ENCODE results near the gene XIRP2.
"Not testable (repeated sequence)": the region's sequence is repeated elsewhere in the genome, so short reads cannot be mapped to it uniquely, and the experiment has no call there.

Gene XIRP2

DNA sequence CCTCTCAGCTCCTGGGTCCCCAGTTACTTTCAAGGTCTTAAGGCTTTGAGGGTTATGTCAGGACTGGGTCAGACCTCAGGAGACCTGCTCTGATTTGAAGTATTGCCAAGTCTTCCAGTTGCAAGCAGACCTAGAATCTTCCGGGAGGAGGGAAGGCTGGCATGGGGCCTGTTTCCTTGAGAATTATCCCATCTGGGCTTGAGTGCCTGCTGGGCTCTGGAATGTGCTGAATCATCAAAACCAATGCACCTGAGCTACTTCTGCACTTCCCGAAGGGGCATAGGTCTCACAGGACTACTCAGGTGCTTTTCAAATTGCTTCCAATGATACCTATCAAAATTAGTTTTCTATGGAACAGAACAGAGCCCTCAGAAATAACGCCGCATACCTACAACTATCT lies 327.3 kb downstream of the XIRP2 start:
- H3K9me3 Mint-ChIP-seq: peaks cover 7% of the 10 kb centered on the region
- no peak for DNase-seq (ENCODE audit: low spot score in 2 of 2)
- H3K4me1 Mint-ChIP-seq: no peaks in the 10 kb centered on the region
- H3K36me3 Mint-ChIP-seq: no peaks in the 10 kb centered on the region
- no peak for ATAC-seq
- no peak overlapping the region for H3K4me3 Mint-ChIP-seq
- no peak overlapping the region for H3K27ac Mint-ChIP-seq

DNA sequence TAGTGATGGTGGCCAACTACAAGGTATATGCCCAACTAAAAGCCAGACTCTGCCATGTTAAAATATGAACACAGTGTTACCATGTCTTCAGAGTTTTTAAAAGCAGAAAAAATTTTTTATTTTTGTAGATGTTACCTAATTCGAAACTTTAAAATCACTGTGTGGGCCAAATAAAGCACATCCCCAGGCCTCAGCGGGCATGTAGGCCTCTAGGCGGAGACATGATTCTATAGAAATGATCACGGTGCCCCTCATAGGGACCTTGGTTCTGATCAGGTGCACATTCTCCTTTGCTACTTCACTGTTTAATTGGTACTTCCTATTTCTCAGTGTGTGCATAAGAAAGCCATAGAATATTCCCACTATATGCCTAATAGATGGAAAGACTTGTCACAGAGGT lies 349.2 kb downstream of the XIRP2 start:
- peaks cover 10% of the 10 kb centered on the region for H3K9me3 Mint-ChIP-seq
- no peaks in the 10 kb centered on the region for H3K4me1 Mint-ChIP-seq
- H3K4me3 Mint-ChIP-seq: no peak overlapping the region
- no peak for DNase-seq (ENCODE audit: low spot score in 2 of 2)
- no peak overlapping the region for H3K27ac Mint-ChIP-seq
- ATAC-seq: no peak
- no peaks in the 10 kb centered on the region for H3K36me3 Mint-ChIP-seq

DNA sequence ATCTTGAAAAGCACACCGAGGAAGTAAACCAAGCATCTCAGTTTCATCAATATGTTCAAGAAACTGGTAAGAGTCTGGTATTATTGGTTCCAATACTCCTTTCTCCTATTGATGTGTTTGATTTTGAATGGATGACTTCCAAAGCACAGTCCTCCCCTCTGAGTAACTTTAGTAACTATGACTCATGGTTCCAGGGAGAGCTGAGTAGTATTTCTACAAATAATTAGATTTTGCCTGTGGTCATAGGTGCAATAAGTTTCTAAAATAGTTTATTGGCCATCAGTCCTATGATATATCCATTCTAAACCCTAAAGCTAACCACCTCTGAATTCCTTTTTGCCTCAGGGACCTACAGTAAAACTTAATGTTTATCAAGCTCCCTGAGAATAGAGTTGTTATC lies 352.4 kb downstream of the XIRP2 start:
- ATAC-seq (no peak), DNase-seq (ENCODE audit: low spot score in 2 of 2) (no peak)
- H3K36me3 Mint-ChIP-seq: no peaks in the 10 kb centered on the region
- no peak overlapping the region for H3K27ac Mint-ChIP-seq
- peaks cover 3% of the 10 kb centered on the region for H3K9me3 Mint-ChIP-seq
- no peaks in the 10 kb centered on the region for H3K4me1 Mint-ChIP-seq
- no peak overlapping the region for H3K4me3 Mint-ChIP-seq

GRCh38 chr2:167249197-167249596 lies 360.9 kb downstream of the XIRP2 start:
- no peak for ATAC-seq
- no peak for DNase-seq (ENCODE audit: low spot score in 2 of 2)
- Mint-ChIP-seq H3K9me3 (peaks cover 21% of the 10 kb centered on the region), H3K4me3 (no peak overlapping the region), H3K4me1 (no peaks in the 10 kb centered on the region), H3K36me3 (no peaks in the 10 kb centered on the region), H3K27ac (no peak overlapping the region)

GRCh38 chr2:167253025-167253424 lies 364.7 kb downstream of the XIRP2 start:
- Mint-ChIP-seq H3K9me3 (peaks cover 21% of the 10 kb centered on the region), H3K4me1 (no peaks in the 10 kb centered on the region), H3K27ac (no peak overlapping the region), H3K36me3 (no peaks in the 10 kb centered on the region), H3K4me3 (no peak overlapping the region)
- DNase-seq (ENCODE audit: low spot score in 2 of 2): no peak
- ATAC-seq: no peak

DNA sequence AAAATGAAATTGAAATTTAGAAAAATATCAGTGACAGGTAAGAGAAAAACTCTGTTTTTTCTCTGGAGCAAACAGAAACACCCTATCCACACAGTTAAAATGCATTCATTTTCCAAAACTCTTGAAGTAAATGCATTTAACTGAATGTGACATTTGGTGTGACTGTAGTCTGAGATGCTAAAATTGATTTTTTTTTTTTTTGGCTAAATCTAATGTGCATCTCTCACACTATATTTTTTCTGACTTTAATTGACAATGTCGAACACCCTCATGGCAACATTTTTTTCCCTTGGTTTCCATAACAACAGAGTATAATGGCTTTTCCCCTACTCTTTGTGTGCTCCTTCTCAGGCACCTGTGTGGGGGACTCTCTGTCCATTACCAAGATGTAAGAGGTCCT lies 366.4 kb downstream of the XIRP2 start:
- Mint-ChIP-seq H3K27ac (no peak overlapping the region), H3K9me3 (peaks cover 9% of the 10 kb centered on the region), H3K36me3 (no peaks in the 10 kb centered on the region), H3K4me1 (no peaks in the 10 kb centered on the region), H3K4me3 (no peak overlapping the region)
- DNase-seq (ENCODE audit: low spot score in 2 of 2) (no peak), ATAC-seq (no peak)

- DNase-seq (ENCODE audit: low spot score in 2 of 2): no peak
- Mint-ChIP-seq H3K27ac (no peak overlapping the region), H3K9me3 (peaks cover 5% of the 10 kb centered on the region), H3K36me3 (no peaks in the 10 kb centered on the region), H3K4me1 (no peaks in the 10 kb centered on the region), H3K4me3 (no peak overlapping the region)
- no peak for ATAC-seq
These were observed 370.4 kb downstream of the XIRP2 start for GRCh38 chr2:167258712-167259111.

DNA sequence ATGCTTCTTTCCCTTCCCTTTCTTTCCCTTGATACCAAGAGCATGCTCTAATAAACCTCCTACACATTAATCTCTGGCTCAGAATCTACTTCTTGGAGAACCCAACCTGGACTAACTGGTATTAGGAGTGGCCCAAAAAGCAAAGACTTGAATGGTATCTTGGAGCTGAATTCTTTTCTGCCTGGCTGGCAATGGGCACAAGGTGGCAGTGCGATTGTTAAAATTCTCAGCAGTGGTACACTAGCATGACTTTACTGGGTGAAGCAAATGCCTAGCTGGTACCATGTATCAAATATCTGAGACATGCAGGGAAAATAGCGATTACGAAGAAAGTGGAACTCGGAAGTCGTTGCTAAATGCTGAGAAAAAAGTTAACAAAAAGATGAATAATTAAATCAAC lies 376.1 kb downstream of the XIRP2 start:
- ATAC-seq (no peak), DNase-seq (ENCODE audit: low spot score in 2 of 2) (no peak)
- Mint-ChIP-seq H3K4me1 (no peaks in the 10 kb centered on the region), H3K9me3 (peaks cover 10% of the 10 kb centered on the region), H3K4me3 (no peak overlapping the region), H3K36me3 (no peaks in the 10 kb centered on the region), H3K27ac (no peak overlapping the region)

DNA sequence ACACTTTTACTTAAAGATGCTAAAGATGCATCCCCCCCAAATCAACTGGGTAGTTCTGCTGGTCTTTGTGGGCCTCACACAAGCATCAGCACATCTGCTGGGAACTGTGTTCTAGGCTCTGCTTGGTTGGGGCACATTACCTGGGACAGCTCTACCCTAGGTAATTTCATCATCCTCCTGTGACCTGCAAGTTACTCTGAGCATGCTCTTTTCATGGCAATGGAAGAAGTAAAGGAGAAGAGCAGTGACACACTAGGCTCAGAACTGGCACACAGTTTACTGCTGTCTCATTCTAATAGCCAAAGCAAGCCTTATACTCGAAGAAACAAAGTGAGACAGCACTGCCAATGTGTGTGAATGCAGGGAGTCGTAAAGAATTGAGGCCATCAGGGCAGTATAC lies 376.7 kb downstream of the XIRP2 start:
- Mint-ChIP-seq H3K4me3 (no peak overlapping the region), H3K27ac (no peak overlapping the region), H3K9me3 (peaks cover 11% of the 10 kb centered on the region), H3K36me3 (no peaks in the 10 kb centered on the region), H3K4me1 (no peaks in the 10 kb centered on the region)
- ATAC-seq: no peak
- no peak for DNase-seq (ENCODE audit: low spot score in 2 of 2)

- Mint-ChIP-seq H3K27ac (no peak overlapping the region), H3K36me3 (no peaks in the 10 kb centered on the region), H3K4me3 (no peak overlapping the region), H3K9me3 (peaks cover 11% of the 10 kb centered on the region), H3K4me1 (no peaks in the 10 kb centered on the region)
- ATAC-seq: no peak
- DNase-seq (ENCODE audit: low spot score in 2 of 2): no peak
These were observed 377.4 kb downstream of the XIRP2 start for GRCh38 chr2:167265722-167266121.

GRCh38 chr2:167268245-167268644 lies 380.0 kb downstream of the XIRP2 start:
- DNase-seq (ENCODE audit: low spot score in 2 of 2); H3K27ac Mint-ChIP-seq; H3K36me3 Mint-ChIP-seq; ATAC-seq; H3K9me3 Mint-ChIP-seq; H3K4me3 Mint-ChIP-seq; H3K4me1 Mint-ChIP-seq: not testable (repeated sequence)

DNA sequence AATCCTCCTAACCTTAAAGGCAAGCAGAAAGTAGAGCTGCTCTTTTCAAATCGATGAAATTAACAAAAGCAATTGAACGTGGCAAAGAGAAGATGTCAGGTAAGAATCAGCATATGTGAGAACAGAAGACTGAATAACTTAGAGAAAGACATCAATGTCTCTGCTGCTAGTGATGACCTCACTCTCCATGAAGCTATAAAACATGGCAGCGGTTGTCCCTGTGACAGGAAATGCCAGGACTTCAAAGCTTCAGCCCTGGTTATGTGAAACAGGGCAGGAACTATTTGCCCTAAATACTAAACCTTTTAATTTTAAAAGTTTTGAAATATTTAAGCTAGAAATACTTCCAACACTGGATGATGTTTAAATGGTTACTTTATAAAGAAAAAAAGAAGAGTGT lies 383.7 kb downstream of the XIRP2 start:
- DNase-seq (ENCODE audit: low spot score in 2 of 2) (no peak), ATAC-seq (no peak)
- Mint-ChIP-seq H3K4me3 (no peak overlapping the region), H3K9me3 (peaks cover 9% of the 10 kb centered on the region), H3K4me1 (no peaks in the 10 kb centered on the region), H3K27ac (no peak overlapping the region), H3K36me3 (no peaks in the 10 kb centered on the region)

GRCh38 chr2:167275046-167275445 lies 386.8 kb downstream of the XIRP2 start:
- no peak overlapping the region for H3K4me3 Mint-ChIP-seq
- no peaks in the 10 kb centered on the region for H3K4me1 Mint-ChIP-seq
- no peak overlapping the region for H3K27ac Mint-ChIP-seq
- DNase-seq (ENCODE audit: low spot score in 2 of 2) (no peak), ATAC-seq (no peak)
- peaks cover 3% of the 10 kb centered on the region for H3K9me3 Mint-ChIP-seq
- no peaks in the 10 kb centered on the region for H3K36me3 Mint-ChIP-seq

- ATAC-seq (no peak), DNase-seq (ENCODE audit: low spot score in 2 of 2) (no peak)
- no peak overlapping the region for H3K4me3 Mint-ChIP-seq
- peaks cover 9% of the 10 kb centered on the region for H3K9me3 Mint-ChIP-seq
- H3K27ac Mint-ChIP-seq: no peak overlapping the region
- no peaks in the 10 kb centered on the region for H3K36me3 Mint-ChIP-seq
- H3K4me1 Mint-ChIP-seq: no peaks in the 10 kb centered on the region
These were observed 391.5 kb downstream of the XIRP2 start for GRCh38 chr2:167279810-167280209.

GRCh38 chr2:167287212-167287611 lies 398.9 kb downstream of the XIRP2 start:
- Mint-ChIP-seq H3K9me3 (peaks cover 9% of the 10 kb centered on the region), H3K36me3 (no peaks in the 10 kb centered on the region), H3K4me3 (no peak overlapping the region), H3K4me1 (no peaks in the 10 kb centered on the region), H3K27ac (no peak overlapping the region)
- ATAC-seq (no peak), DNase-seq (ENCODE audit: low spot score in 2 of 2) (no peak)

GRCh38 chr2:167289651-167290410 lies 401.6 kb downstream of the XIRP2 start:
- Mint-ChIP-seq H3K36me3 (no peaks in the 10 kb centered on the region), H3K27ac (no peak overlapping the region), H3K4me1 (peaks cover 15% of the 10 kb centered on the region), H3K4me3 (no peak overlapping the region), H3K9me3 (peaks cover 3% of the 10 kb centered on the region)
- no peak for DNase-seq (ENCODE audit: low spot score in 2 of 2)
- no peak for ATAC-seq

Data from stimulated activated effector memory CD8-positive, alpha-beta T cell treated with anti-CD3 and anti-CD28 coated beads, Interleukin-12 subunit alpha, Interleukin-12 subunit beta, amount 100 ng/mL, for 72 hours (primary cell).